Myocyte (in vitro differentiated cells): ENCODE data around the gene CGAS. TPM values are rescaled to one million over a fixed set of nuclear protein-coding genes. Genes with fewer than 3 reads are reported as not detected.
"Not testable (repeated sequence)": the region's sequence is repeated elsewhere in the genome, so short reads cannot be mapped to it uniquely, and the experiment has no call there.

Experiments
- DNase-seq: peaks from one replicate; pipeline ENCODE4 v3.0.0-alpha.2; 2012; ENCODE audit warnings: low read depth
- polyA plus RNA-seq: library from polyadenylated mRNA; unstranded; fragments of >200 nt; gene quantifications from one replicate; pipeline ENCODE4 v1.2.1, GENCODE V29; 2012; ENCODE audit warnings: missing spikeins
- total RNA-seq: library from RNA; depleted of rRNA; stranded (reverse); fragments of >200 nt; gene quantifications from 2 replicates; pipeline ENCODE4 v1.2.3, GENCODE V29; 2014

Gene CGAS
- 1.1 and 1.8 TPM in 2 replicates for total RNA-seq
- 0.74 TPM for polyA plus RNA-seq

GRCh38 chr6:73452107-73452461 lies at the start of gene CGAS:
TSS of gene CGAS (minus strand) at chr6:73452297. CDS start at chr6:73452181, 116 bp downstream.
- DNase-seq = peak; percentile 95

- no peak for DNase-seq
Observed at GRCh38 chr6:73497915-73498314, 45.8 kb upstream of the CGAS start.

- no peak for DNase-seq
Observed at GRCh38 chr6:73491377-73491776, 39.3 kb upstream of the CGAS start.

GRCh38 chr6:73487473-73487872 lies 35.4 kb upstream of the CGAS start:
- DNase-seq = no peak

- DNase-seq = no peak
Observed at GRCh38 chr6:73484438-73484837, 32.3 kb upstream of the CGAS start.

- DNase-seq = no peak
Observed at GRCh38 chr6:73481969-73482368, 29.9 kb upstream of the CGAS start.

GRCh38 chr6:73477407-73477806 lies 25.3 kb upstream of the CGAS start:
- DNase-seq = no peak

GRCh38 chr6:73476723-73477122 lies 24.6 kb upstream of the CGAS start:
- DNase-seq = no peak

- no peak for DNase-seq
Observed at GRCh38 chr6:73471686-73472290, 19.7 kb upstream of the CGAS start.

- DNase-seq = peak; percentile 95
Observed at GRCh38 chr6:73461537-73462350, 9.6 kb upstream of the CGAS start, which contains the start of gene MTO1. TSS of gene MTO1 (plus strand) at chr6:73461737. CDS start at chr6:73461855, 118 bp downstream.

- no peak for DNase-seq
Observed at GRCh38 chr6:73460056-73460455, 8.0 kb upstream of the CGAS start.

- DNase-seq = not testable (repeated sequence)
Observed at GRCh38 chr6:73459474-73459873, 7.4 kb upstream of the CGAS start.

- no peak for DNase-seq
Observed at GRCh38 chr6:73455865-73456629, 4.0 kb upstream of the CGAS start.

GRCh38 chr6:73451223-73452106 lies 632 bp downstream of the CGAS start:
- DNase-seq = peak; percentile 17

- DNase-seq = no peak
Observed at GRCh38 chr6:73443555-73443954, 8.5 kb downstream of the CGAS start.

- no peak for DNase-seq
Observed at GRCh38 chr6:73435236-73435635, 16.9 kb downstream of the CGAS start.

- DNase-seq = no peak
Observed at GRCh38 chr6:73421534-73421933, 30.6 kb downstream of the CGAS start.

- peak; percentile 56 for DNase-seq
Observed at GRCh38 chr6:73418081-73418741, 33.9 kb downstream of the CGAS start.

GRCh38 chr6:73413102-73413501 lies 39.0 kb downstream of the CGAS start:
- no peak for DNase-seq

GRCh38 chr6:73409395-73409794 lies 42.7 kb downstream of the CGAS start:
- no peak for DNase-seq
